ELF-1 (cell line): ENCODE results near the gene DIPK1A.
"Not testable (repeated sequence)": the region's sequence is repeated elsewhere in the genome, so short reads cannot be mapped to it uniquely, and the experiment has no call there.

Source experiments
- DNase-seq: peaks from one replicate; pipeline ENCODE4 v3.0.0-alpha.2; 2016; ENCODE audit warnings: low read depth, low spot score

Gene DIPK1A

DNA sequence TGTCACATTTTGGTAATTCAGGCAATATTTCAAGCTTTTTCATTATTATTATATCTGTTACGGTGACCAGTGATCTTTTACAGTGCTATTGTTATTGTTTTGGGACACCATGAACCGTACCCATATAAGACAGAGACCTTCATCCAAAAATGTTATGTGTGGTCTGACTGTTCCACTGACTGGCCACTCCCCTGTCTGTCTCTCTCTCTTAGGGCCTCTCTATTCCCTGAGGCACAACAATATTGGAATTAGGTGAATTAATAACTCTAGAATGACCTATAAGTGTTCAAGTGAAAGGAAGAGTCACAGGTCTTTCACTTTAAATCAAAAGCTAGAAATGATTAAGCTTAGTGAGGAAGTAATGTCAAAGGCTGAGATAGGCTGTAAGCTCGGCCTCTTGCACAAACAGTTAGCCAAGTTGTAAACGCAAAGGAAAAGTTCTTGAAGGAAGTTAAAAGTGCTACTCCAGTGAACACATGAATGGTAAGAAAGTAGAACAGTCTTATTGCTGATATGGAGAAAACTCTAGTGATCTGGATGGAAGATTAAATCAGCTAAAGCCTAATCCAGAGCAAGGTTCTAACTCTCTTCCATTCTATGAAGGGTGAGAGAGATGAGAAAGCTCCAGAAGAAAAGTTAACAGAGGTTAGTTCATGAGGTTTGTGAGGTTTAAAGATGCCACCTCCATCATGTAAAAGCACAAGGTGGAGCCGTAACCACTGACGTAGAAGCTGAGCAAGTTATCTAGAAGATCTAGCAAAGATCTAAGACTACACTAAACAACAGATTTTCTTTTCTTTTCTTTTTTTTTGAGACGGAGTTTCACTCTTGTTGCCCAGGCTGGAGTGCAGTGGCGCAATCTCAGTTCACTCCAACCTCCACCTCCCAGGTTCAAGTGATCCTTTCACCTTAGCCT lies 19.7 kb upstream of the DIPK1A start:
- DNase-seq, result no peak

- no peak for DNase-seq
Measured at GRCh38 chr1:92975551-92976232, 14.4 kb upstream of the DIPK1A start.

DNA sequence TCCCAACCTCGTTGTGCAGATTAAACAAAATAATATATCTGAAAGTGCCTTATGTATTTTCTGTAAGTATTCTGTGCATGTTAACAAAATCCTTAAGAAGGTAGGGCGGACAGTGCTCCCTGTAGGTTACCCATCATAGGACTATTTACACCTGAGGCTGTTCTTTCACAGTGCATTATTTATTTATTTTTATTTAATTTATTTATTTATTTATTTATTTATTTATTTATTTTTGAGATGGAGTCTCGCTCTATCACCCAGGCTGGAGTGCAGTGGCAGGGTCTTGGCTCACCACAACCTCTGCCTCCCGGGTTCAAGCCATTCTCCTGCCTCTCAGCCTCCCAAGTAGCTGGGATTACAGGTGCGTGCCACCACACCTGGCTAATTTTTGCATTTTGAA lies 12.8 kb upstream of the DIPK1A start:
- DNase-seq, result not testable (repeated sequence)

DNA sequence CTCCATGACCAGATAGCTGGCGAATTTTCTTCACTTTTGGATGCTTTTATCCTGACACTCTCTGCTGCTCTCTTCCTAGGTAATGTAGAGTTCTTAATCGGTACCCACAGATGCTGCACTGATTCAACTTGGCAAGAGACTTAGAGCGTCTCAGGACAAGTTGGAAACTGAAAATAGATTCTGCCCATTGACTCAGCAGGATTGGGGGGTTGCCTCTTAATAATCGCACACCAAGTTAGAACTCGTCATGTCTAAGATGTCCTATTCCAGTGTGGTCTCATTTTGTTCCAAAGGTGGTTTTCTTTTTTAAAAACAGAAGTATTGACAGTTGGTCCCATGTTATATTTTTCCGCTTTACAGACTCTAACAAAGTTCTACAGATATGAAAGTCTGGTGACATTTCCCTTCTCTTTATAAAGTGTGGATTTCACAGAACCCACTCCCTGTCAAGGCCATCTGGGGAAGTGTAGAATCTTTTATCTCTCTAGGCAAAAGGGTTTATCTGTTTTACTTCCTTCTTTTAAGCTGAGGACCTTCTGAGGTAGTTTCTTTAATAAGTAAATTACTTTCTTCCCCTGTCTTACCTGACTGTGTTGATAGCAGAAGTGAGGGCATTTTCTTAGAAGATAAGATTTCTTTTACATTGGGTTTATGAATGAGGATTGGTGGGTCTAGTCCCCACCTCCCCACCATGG lies 12.1 kb upstream of the DIPK1A start:
- no peak for DNase-seq

DNA sequence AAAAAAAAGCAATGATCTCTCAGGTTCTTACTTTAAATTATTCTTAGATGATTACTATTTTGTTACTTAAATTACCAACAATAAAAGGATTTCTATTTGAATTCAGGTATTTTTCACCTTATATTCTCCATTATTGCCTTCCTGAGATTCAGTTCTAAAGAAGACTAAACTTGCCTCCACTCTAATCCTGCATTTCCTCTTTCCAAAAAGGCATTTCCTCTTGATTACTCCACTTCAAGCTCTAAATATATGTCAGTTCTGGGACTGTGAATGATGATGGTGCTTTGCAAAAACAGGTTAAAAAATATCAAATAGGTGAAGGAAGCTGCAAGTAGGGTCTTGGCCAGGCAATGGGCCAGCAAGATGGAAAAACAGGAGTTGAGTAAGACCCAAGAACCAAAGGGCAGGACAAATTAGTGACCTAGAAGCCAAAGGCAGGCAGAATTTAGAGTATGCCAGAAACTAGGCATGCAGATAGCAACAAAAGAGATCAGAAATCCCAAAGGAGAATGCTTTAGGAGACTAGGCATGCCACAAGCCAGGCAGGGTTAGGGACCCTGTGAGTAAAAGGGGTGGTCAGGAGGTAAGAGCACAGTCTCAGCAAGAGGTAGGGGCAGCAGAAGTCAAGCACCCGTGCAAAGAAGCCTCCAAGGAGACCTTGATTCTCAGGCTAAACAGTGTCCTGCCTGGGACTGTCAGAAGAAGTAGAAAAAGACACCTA lies 11.3 kb upstream of the DIPK1A start:
- DNase-seq, result no peak

GRCh38 chr1:92971932-92972331 lies 10.7 kb upstream of the DIPK1A start:
- not testable (repeated sequence) for DNase-seq

DNA sequence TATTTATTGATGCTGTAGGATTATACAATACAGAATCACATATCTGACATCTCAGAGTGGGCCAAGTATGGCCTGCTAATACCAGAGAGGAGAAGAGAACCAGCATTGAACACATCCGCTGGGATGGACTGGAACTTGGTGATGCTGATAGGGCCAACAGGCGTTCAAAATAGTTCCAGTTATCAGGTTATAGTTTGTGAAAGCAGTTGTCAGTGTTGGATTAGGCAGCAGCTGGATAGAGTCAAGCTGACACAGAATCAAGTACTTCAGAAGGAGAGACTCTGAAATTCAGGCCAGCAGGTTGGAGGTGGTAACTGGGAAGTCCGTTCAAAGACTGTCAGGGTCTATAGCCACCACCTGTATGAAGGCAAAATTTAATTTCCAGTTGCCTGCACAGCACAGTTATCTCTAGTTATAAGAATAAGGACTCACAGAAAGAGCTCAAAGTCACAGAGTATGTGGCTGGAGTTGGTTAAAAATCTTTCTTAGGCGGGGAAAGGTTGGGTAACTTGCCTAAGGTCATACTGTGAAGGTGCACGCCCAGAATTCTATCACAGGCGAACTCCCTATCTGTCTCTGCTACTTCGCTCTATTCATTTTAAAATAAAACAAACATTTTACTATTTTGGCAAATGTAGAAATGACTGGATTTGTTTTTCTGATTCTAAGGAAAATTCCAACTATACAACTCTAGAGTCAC lies 9.9 kb upstream of the DIPK1A start:
- no peak for DNase-seq

- DNase-seq, result no peak
Measured at GRCh38 chr1:92969517-92969916, 8.3 kb upstream of the DIPK1A start.

GRCh38 chr1:92968138-92969032 lies 7.1 kb upstream of the DIPK1A start:
- DNase-seq, result no peak

- DNase-seq, result no peak
Measured at GRCh38 chr1:92964998-92965397, 3.7 kb upstream of the DIPK1A start.

DNA sequence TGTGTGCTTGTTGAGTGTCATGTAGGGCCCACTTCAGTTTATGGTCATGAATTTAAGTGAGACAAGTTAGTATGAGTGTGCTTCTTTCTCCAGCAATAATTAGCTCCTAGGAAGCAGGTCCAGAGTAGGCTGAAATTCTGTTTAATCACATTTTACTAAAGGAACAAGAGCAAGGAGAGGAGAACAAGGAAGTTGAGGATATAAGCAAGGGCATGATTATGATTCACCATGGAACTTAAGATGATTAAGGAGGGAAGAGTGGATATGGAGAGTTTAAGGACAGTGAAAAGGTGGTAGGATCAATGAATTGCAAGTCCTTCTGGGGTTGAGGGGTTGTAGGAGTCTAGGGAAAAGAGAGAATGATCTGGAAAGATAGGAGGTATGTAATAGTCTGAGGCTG lies 3.1 kb upstream of the DIPK1A start:
- DNase-seq, result no peak

GRCh38 chr1:92961896-92962752 lies 862 bp upstream of the DIPK1A start:
- DNase-seq, result peak; percentile 82

GRCh38 chr1:92960395-92961130 lies 699 bp downstream of the DIPK1A start:
- peak; percentile 75 for DNase-seq

- DNase-seq, result no peak
Measured at GRCh38 chr1:92958203-92958970, 2.9 kb downstream of the DIPK1A start.

DNA sequence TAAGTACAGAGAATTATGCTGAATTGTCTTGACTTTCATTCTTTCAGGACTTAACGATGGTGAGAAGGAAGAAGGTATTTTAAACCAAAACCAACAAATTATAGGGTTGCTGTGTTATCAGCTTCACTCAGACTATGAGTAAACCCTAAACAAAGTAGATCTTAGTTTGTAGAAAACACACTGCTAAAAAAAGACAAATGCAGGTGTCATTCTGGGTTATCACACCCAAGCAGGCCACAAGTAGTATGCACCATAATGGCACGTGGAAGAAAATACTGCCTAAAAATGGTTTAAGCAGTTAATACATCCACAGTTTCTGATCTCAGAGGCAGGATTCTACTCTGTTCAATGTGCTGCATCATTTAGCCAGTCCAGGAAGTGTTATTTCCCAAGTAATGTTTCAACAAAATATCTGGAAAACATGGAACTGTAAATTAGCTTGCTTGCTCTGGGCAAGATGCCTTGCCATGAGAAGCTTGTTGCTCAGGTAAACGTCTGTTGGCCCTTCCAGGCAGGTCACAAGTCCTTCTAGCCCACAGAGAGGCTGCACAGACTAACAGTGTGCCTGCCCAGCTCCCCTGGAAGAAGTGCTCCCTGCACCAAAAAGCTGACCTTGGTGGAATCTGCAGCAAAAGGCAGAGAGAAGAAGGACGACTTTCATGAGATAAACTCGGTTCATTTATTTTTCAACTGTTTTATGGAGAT lies 4.1 kb downstream of the DIPK1A start:
- DNase-seq, result no peak

DNA sequence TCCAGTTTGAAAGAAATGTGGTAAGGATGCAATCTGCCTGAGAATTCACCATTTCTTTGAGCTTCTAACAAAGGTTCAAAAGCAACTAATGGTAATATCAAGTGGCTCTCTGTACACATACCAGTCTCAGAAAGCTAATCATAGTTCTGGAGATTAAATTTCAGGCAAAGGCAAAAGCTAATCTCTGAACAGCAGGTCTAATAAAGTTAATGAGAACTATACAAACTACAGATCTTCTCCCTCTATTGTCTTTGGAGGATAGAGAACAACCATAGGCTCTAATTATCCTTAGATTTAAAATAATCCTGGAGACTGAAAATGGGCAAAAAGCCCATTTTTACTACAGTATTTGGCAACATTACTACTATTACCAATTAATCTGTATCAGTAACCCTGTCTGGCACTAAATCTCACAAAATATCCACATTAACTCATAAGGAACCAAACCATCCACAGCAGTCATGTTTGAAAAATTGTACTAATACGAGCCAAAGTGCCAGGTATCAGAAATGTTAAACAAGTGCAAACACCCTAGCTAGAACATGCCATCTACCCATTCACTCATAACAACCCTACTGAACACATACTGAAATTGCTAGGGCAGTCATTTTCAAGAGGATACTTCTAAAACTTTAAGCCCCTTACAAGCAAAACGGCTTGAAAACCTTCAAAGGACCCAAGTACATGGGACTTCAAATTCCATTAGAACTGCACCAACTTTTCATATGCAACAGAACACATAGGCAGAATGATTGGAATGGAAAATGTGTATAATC lies 4.8 kb downstream of the DIPK1A start:
- DNase-seq, result no peak
